ENCODE results near the gene SPOCK1.

GRCh38 chr5:137215780-137216179 lies 283.3 kb downstream of the SPOCK1 start:
- no peak for TF ChIP-seq EZH2 (IDR thresholded peaks at IDR 0.05; ENCODE audit: insufficient read depth, poor library complexity, severe bottlenecking)
- no peak for TF ChIP-seq EZH2phosphoT487 (IDR thresholded peaks at IDR 0.05; ENCODE audit: insufficient read depth, low read depth)
